ENCODE results near the gene SPDYE1.
"Not testable (repeated sequence)": the region's sequence is repeated elsewhere in the genome, so short reads cannot be mapped to it uniquely, and the experiment has no call there.

The SPDYE1 gene

DNA sequence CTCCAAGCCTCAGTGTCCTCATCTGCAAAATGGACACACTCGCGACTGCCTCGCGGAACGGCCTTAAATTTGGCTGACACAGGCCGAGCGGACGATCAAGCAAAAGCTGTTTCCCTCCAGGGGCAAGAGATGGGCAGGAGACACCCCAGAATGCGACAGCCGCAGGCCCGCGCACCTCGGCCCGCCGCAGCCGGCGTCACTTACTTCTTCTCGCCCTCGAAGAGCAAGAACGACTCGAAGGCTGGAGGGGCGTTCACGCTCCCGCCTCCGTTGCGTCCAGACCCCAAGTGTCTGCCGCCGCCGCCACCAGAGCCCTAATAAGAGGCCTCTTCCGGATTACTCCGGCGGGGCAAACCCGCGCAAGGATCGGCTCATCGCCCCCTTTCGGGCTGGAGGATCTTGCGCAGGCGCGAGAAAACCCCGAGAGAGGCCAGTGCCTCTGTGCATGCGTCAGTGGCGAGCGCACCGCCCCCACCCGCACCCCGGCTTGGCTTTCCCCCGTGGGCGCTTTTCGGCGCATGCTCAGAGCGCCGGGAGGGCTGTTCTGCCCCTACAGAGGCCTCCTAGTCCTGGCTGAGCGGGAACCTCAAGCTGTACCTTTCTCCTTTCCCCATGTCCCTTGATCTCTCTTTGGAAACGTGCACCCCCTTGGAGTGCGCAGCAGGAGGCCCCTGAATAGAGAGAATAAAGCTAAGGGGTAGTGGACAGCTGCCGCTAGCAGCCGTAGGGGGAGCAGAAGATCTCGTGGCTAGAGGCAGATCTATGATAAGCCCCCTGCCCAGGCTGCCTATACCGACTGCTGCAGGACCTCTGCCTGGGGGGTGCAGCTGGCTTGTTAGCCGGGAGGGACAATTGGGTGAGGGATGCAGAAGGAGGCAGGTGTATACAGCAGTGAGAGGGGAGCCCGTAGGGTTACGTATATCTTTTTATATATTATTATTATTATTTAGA is 21.4 kb downstream of the SPDYE1 start:
- DNase-seq (ENCODE audit: low read depth), result peak; percentile 78
- TF ChIP-seq, protein P1, sequence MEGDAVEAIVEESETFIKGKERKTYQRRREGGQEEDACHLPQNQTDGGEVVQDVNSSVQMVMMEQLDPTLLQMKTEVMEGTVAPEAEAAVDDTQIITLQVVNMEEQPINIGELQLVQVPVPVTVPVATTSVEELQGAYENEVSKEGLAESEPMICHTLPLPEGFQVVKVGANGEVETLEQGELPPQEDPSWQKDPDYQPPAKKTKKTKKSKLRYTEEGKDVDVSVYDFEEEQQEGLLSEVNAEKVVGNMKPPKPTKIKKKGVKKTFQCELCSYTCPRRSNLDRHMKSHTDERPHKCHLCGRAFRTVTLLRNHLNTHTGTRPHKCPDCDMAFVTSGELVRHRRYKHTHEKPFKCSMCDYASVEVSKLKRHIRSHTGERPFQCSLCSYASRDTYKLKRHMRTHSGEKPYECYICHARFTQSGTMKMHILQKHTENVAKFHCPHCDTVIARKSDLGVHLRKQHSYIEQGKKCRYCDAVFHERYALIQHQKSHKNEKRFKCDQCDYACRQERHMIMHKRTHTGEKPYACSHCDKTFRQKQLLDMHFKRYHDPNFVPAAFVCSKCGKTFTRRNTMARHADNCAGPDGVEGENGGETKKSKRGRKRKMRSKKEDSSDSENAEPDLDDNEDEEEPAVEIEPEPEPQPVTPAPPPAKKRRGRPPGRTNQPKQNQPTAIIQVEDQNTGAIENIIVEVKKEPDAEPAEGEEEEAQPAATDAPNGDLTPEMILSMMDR (conservative IDR thresholded peaks at IDR 0.05; ENCODE audit: low read depth, low read length), result peak; percentile 47
- H3K4me3 ChIP-seq (ENCODE audit: low read length), result peak overlapping the region; percentile 72

GRCh38 chr7:44019825-44020224 is 22.1 kb downstream of the SPDYE1 start:
- DNase-seq (ENCODE audit: low read depth); H3K4me3 ChIP-seq (ENCODE audit: low read length): not testable (repeated sequence)

DNA sequence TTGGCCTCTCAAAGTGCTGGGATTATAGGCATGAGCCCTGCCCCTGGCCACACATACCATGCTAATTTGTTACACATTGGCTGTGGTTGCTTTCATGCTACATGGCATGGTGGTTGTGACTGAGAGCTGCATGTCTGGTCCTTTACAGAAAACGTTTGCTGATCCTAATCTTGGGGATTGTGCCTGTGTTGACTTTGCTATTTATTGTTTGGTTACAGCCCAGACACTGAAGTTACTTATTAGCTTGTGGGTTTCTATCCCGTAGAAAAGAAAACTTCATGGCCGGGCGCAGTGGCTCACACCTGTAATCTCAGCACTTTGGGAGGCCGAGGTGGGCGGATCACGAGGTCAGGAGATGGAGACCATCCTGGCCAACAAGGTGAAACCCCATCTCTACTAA is 24.4 kb downstream of the SPDYE1 start:
- DNase-seq (ENCODE audit: low read depth), result not testable (repeated sequence)

GRCh38 chr7:44022796-44023467 is 25.2 kb downstream of the SPDYE1 start:
- H3K4me3 ChIP-seq (ENCODE audit: low read length); DNase-seq (ENCODE audit: low read depth): not testable (repeated sequence)

More for the DNA sequence above, 24.4 kb downstream of the SPDYE1 start:
- H3K4me3 ChIP-seq (ENCODE audit: low read length), result not testable (repeated sequence)

DNA sequence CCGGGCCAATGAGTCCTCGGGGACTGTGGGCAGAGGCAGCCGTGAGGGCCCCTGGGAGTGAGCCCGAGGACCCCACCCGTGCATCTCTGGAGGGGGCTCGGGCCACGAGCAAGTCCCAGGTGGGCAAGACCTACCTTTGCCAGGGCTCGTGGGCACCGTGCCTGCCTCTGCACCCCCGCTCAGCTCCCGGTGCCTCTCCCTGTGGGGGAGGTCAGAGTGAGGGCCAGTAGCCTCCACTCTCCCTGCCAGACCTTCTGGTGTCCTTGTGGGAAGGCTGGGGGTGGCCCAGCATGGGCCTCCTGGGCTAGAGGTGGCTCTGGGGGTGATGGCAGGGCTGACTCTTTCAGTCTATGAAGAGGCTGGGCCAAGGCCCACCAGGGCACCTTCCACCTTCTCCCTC is 31.7 kb downstream of the SPDYE1 start:
- DNase-seq (ENCODE audit: low read depth); H3K4me3 ChIP-seq (ENCODE audit: low read length): not testable (repeated sequence)

GRCh38 chr7:44030029-44030428 is 32.3 kb downstream of the SPDYE1 start:
- H3K4me3 ChIP-seq (ENCODE audit: low read length); DNase-seq (ENCODE audit: low read depth): not testable (repeated sequence)

DNA sequence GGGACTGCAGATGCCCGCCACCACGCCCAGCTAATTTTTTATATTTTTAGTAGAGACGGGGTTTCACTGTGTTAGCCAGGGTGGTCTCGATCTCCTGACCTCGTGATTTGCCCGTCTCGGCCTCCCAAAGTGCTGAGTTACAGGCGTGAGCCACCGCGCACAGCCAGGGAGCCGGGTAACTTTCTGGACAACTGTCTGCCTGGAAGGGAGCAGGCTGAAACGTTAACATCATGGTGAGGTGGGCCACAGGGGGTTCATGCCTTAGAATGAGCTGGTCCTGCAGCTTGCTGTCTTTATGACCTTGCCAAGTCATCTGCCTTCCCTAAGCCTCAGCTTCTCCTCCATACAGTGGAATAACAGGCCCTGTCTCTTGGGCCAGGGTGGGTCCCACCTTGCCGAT is 33.6 kb downstream of the SPDYE1 start:
- H3K4me3 ChIP-seq (ENCODE audit: low read length); DNase-seq (ENCODE audit: low read depth): not testable (repeated sequence)

GRCh38 chr7:44032031-44032430 is 34.3 kb downstream of the SPDYE1 start:
- not testable (repeated sequence) for H3K4me3 ChIP-seq (ENCODE audit: low read length); DNase-seq (ENCODE audit: low read depth)

DNA sequence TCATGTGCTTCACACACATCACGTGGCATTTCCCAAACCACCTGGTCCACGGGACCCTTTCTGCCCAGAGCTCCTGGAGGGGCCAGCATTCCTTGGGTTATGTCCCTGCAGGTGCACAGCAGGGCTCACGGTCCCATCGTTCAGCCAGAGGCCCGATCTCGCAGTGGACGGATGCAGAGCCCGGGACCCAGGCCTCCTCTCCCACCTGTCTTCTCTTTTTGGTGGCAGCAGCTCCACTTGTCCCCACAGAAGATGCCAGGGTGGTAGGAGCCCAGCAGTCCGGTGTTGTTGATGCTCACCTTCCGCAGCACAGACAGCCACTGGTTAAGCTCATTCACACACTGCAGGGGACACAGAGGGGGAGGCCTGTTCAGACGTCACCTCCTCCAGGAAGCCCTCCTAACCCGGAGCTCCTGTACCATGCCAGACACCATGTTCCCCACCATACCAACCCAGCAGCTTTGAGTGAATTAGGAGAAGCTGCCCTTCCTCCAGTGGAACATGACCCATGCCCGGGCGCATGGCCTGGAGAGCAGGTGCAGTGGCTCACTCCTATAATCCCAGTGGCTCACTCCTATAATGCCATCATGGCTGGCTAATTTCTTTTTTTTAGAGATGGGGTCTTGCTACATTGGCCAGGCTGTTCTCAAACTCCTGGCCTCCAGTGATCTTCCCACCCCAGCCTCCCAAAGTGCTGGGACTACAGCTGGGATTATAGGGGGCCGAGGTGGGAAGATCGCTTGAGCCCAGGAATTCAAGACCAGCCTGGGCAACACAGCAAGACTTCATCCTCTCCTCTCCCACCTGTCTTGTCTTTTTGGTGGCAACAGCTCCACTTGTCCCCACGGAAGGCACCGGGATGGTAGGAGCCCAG is 36.5 kb downstream of the SPDYE1 start:
- H3K4me3 ChIP-seq (ENCODE audit: low read length); DNase-seq (ENCODE audit: low read depth): not testable (repeated sequence)

GRCh38 chr7:44036364-44036763 is 38.7 kb downstream of the SPDYE1 start:
- H3K4me3 ChIP-seq (ENCODE audit: low read length); DNase-seq (ENCODE audit: low read depth): not testable (repeated sequence)

- not testable (repeated sequence) for DNase-seq (ENCODE audit: low read depth); H3K4me3 ChIP-seq (ENCODE audit: low read length)
These were observed 40.3 kb downstream of the SPDYE1 start for GRCh38 chr7:44037951-44038350.

GRCh38 chr7:44038553-44038952 is 40.9 kb downstream of the SPDYE1 start:
- H3K4me3 ChIP-seq (ENCODE audit: low read length); DNase-seq (ENCODE audit: low read depth): not testable (repeated sequence)

- not testable (repeated sequence) for DNase-seq (ENCODE audit: low read depth)
- H3K4me3 ChIP-seq (ENCODE audit: low read length), result peak overlapping the region; percentile 43
These were observed 41.4 kb downstream of the SPDYE1 start for GRCh38 chr7:44038961-44039558.

GRCh38 chr7:44039800-44040492 is 42.2 kb downstream of the SPDYE1 start:
- not testable (repeated sequence) for H3K4me3 ChIP-seq (ENCODE audit: low read length)

GRCh38 chr7:44040493-44040891 is 42.8 kb downstream of the SPDYE1 start:
- not testable (repeated sequence) for DNase-seq (ENCODE audit: low read depth)

More at GRCh38 chr7:44039800-44040492, 42.2 kb downstream of the SPDYE1 start:
- not testable (repeated sequence) for DNase-seq (ENCODE audit: low read depth)

More at GRCh38 chr7:44040493-44040891, 42.8 kb downstream of the SPDYE1 start:
- peak overlapping the region; percentile 20 for H3K4me3 ChIP-seq (ENCODE audit: low read length)

Measured in retinal pigment epithelial cell (primary cell).